ENCODE data around the gene RNF167.
"Not testable (repeated sequence)": the region's sequence is repeated elsewhere in the genome, so short reads cannot be mapped to it uniquely, and the experiment has no call there.

Gene RNF167

GRCh38 chr17:4914551-4914950, 25.5 kb upstream of the RNF167 start:
- ATAC-seq (replicated peaks); H3K36me3 Mint-ChIP-seq (ENCODE audit: insufficient read depth); H3K27ac Mint-ChIP-seq; H3K9me3 Mint-ChIP-seq; H3K27me3 Mint-ChIP-seq; H3K4me1 Mint-ChIP-seq (ENCODE audit: low read depth in 2 of 2); DNase-seq; H3K4me3 Mint-ChIP-seq: not testable (repeated sequence)

- no peak overlapping the region for H3K27ac Mint-ChIP-seq
- DNase-seq (no peak), ATAC-seq (replicated peaks) (no peak)
- no peaks in the 10 kb centered on the region for H3K36me3 Mint-ChIP-seq (ENCODE audit: insufficient read depth)
- no peaks in the 10 kb centered on the region for H3K27me3 Mint-ChIP-seq
- no peak overlapping the region for H3K4me3 Mint-ChIP-seq
- no peaks in the 10 kb centered on the region for H3K9me3 Mint-ChIP-seq
- peaks cover 0 to 4% of the 10 kb centered on the region in 2 donors for H3K4me1 Mint-ChIP-seq (ENCODE audit: low read depth in 2 of 2)
These were observed 20.5 kb upstream of the RNF167 start for GRCh38 chr17:4919511-4920047.

- Mint-ChIP-seq H3K27ac (no peak overlapping the region), H3K9me3 (no peaks in the 10 kb centered on the region), H3K27me3 (no peaks in the 10 kb centered on the region), H3K4me1 (ENCODE audit: low read depth in 2 of 2) (peaks cover 0 to 4% of the 10 kb centered on the region in 2 donors), H3K4me3 (no peak overlapping the region), H3K36me3 (ENCODE audit: insufficient read depth) (no peaks in the 10 kb centered on the region)
- DNase-seq (no peak), ATAC-seq (replicated peaks) (no peak)
These were observed 19.6 kb upstream of the RNF167 start for GRCh38 chr17:4920351-4921048.

GRCh38 chr17:4921320-4921719, 18.7 kb upstream of the RNF167 start:
- DNase-seq, result no peak
- H3K27me3 Mint-ChIP-seq, result no peaks in the 10 kb centered on the region
- H3K36me3 Mint-ChIP-seq (ENCODE audit: insufficient read depth), result no peaks in the 10 kb centered on the region
- H3K4me3 Mint-ChIP-seq, result no peak overlapping the region
- no peak overlapping the region for H3K27ac Mint-ChIP-seq
- peaks cover 0 to 4% of the 10 kb centered on the region in 2 donors for H3K4me1 Mint-ChIP-seq (ENCODE audit: low read depth in 2 of 2)
- ATAC-seq (replicated peaks), result no peak
- no peaks in the 10 kb centered on the region for H3K9me3 Mint-ChIP-seq

GRCh38 chr17:4926577-4927335, 13.3 kb upstream of the RNF167 start:
- not testable (repeated sequence) for H3K4me1 Mint-ChIP-seq (ENCODE audit: low read depth in 2 of 2); H3K27me3 Mint-ChIP-seq; DNase-seq; ATAC-seq (replicated peaks); H3K9me3 Mint-ChIP-seq; H3K4me3 Mint-ChIP-seq; H3K36me3 Mint-ChIP-seq (ENCODE audit: insufficient read depth); H3K27ac Mint-ChIP-seq

GRCh38 chr17:4928881-4929280, 11.2 kb upstream of the RNF167 start:
- no peak for DNase-seq
- peaks cover 9 to 13% of the 10 kb centered on the region in 2 donors for H3K4me1 Mint-ChIP-seq (ENCODE audit: low read depth in 2 of 2)
- H3K27ac Mint-ChIP-seq, result peak overlapping the region in 1 of 2 donors; percentile 24
- no peaks in the 10 kb centered on the region for H3K27me3 Mint-ChIP-seq
- peaks cover 2% of the 10 kb centered on the region for H3K36me3 Mint-ChIP-seq (ENCODE audit: insufficient read depth)
- H3K4me3 Mint-ChIP-seq, result no peak overlapping the region
- H3K9me3 Mint-ChIP-seq, result no peaks in the 10 kb centered on the region
- no peak for ATAC-seq (replicated peaks)

GRCh38 chr17:4931963-4932362, 8.1 kb upstream of the RNF167 start, which contains the start of gene GP1BA:
TSS of gene GP1BA (plus strand) at chr17:4932277. CDS start at chr17:4932605, 328 bp downstream.
- H3K4me1 Mint-ChIP-seq (ENCODE audit: low read depth in 2 of 2), result peaks cover 24 to 26% of the 10 kb centered on the region in 2 donors
- DNase-seq (no peak), ATAC-seq (replicated peaks) (no peak)
- H3K36me3 Mint-ChIP-seq (ENCODE audit: insufficient read depth), result peaks cover 8% of the 10 kb centered on the region
- no peak within 1 kb of the TSS for H3K27ac Mint-ChIP-seq
- no peak within 1 kb of the TSS for H3K4me3 Mint-ChIP-seq
- no peaks in the 10 kb centered on the region for H3K27me3 Mint-ChIP-seq
- H3K9me3 Mint-ChIP-seq, result no peaks in the 10 kb centered on the region

- DNase-seq (no peak), ATAC-seq (replicated peaks) (no peak)
- H3K4me1 Mint-ChIP-seq (ENCODE audit: low read depth in 2 of 2), result peaks cover 24 to 26% of the 10 kb centered on the region in 2 donors
- no peaks in the 10 kb centered on the region for H3K9me3 Mint-ChIP-seq
- peaks cover 12% of the 10 kb centered on the region for H3K36me3 Mint-ChIP-seq (ENCODE audit: insufficient read depth)
- H3K27ac Mint-ChIP-seq, result no peak overlapping the region
- H3K4me3 Mint-ChIP-seq, result no peak overlapping the region
- no peaks in the 10 kb centered on the region for H3K27me3 Mint-ChIP-seq
These were observed 7.3 kb upstream of the RNF167 start for GRCh38 chr17:4932756-4933155.

- no peaks in the 10 kb centered on the region for H3K27me3 Mint-ChIP-seq
- peak overlapping the region; percentile 54 to 71 for H3K4me3 Mint-ChIP-seq
- H3K4me1 Mint-ChIP-seq (ENCODE audit: low read depth in 2 of 2), result peaks cover 29 to 32% of the 10 kb centered on the region in 2 donors
- H3K36me3 Mint-ChIP-seq (ENCODE audit: insufficient read depth), result peaks cover 20% of the 10 kb centered on the region
- no peaks in the 10 kb centered on the region for H3K9me3 Mint-ChIP-seq
- H3K27ac Mint-ChIP-seq, result peak overlapping the region; percentile 79 to 92
- DNase-seq (no peak), ATAC-seq (replicated peaks) (no peak)
These were observed 6.4 kb upstream of the RNF167 start for GRCh38 chr17:4933646-4934045.

- Mint-ChIP-seq H3K27me3 (no peaks in the 10 kb centered on the region), H3K4me1 (ENCODE audit: low read depth in 2 of 2) (peaks cover 36 to 38% of the 10 kb centered on the region in 2 donors), H3K4me3 (peak overlapping the region; percentile 54 to 71), H3K27ac (peak overlapping the region; percentile 79 to 92), H3K9me3 (no peaks in the 10 kb centered on the region), H3K36me3 (ENCODE audit: insufficient read depth) (peaks cover 20% of the 10 kb centered on the region)
- DNase-seq, result no peak
- ATAC-seq (replicated peaks), result peak; percentile 67
These were observed 5.7 kb upstream of the RNF167 start for GRCh38 chr17:4934173-4934979.

- H3K27ac Mint-ChIP-seq, result peak overlapping the region; percentile 70 to 76
These were observed 4.4 kb upstream of the RNF167 start for GRCh38 chr17:4935650-4936049.

GRCh38 chr17:4936436-4936835, 3.6 kb upstream of the RNF167 start:
- DNase-seq (no peak), ATAC-seq (replicated peaks) (no peak)
- peaks cover 35% of the 10 kb centered on the region for H3K36me3 Mint-ChIP-seq (ENCODE audit: insufficient read depth)
- no peak overlapping the region for H3K4me3 Mint-ChIP-seq
- peak overlapping the region; percentile 70 to 76 for H3K27ac Mint-ChIP-seq
- H3K4me1 Mint-ChIP-seq (ENCODE audit: low read depth in 2 of 2), result peaks cover 46% of the 10 kb centered on the region in 2 donors
- H3K9me3 Mint-ChIP-seq, result no peaks in the 10 kb centered on the region
- no peaks in the 10 kb centered on the region for H3K27me3 Mint-ChIP-seq

More at GRCh38 chr17:4935650-4936049, 4.4 kb upstream of the RNF167 start:
- DNase-seq (no peak), ATAC-seq (replicated peaks) (no peak)
- H3K4me3 Mint-ChIP-seq, result no peak overlapping the region
- H3K9me3 Mint-ChIP-seq, result no peaks in the 10 kb centered on the region
- no peaks in the 10 kb centered on the region for H3K27me3 Mint-ChIP-seq
- H3K36me3 Mint-ChIP-seq (ENCODE audit: insufficient read depth), result peaks cover 27% of the 10 kb centered on the region
- peaks cover 38% of the 10 kb centered on the region in 2 donors for H3K4me1 Mint-ChIP-seq (ENCODE audit: low read depth in 2 of 2)

- ATAC-seq (replicated peaks), result no peak
- Mint-ChIP-seq H3K27me3 (no peaks in the 10 kb centered on the region), H3K4me1 (ENCODE audit: low read depth in 2 of 2) (peaks cover 56 to 57% of the 10 kb centered on the region in 2 donors), H3K36me3 (ENCODE audit: insufficient read depth) (peaks cover 38% of the 10 kb centered on the region), H3K9me3 (no peaks in the 10 kb centered on the region), H3K4me3 (peak overlapping the region in 1 of 2 donors; percentile 94), H3K27ac (no peak overlapping the region)
- DNase-seq, result no peak
These were observed 2.5 kb upstream of the RNF167 start for GRCh38 chr17:4937553-4937952.

All from effector memory CD8-positive, alpha-beta T cell (primary cell).